GM23338 (cell line): ENCODE measurements around the gene P2RX7. TPM values are rescaled to one million over a fixed set of nuclear protein-coding genes. Genes with fewer than 3 reads are reported as not detected.

ENCODE experiments used
- ATAC-seq: fragments of 200-7000 bp; cut with Tn5 transposase; 3 replicates; pipeline ENCODE4 v1.9.1; 2020
- DNase-seq: peaks from one replicate; pipeline ENCODE4 v3.0.0-alpha.2; 2015; ENCODE audit warnings: low spot score
- H2AFZ ChIP-seq: fragments of 200-600 bp; sonication (generic); 2 replicates; pipeline ENCODE4 v1.8.0; 2016; ENCODE audit warnings: antibody characterized with exemption, mild to moderate bottlenecking, moderate library complexity
- H3F3A ChIP-seq: fragments of 200-600 bp; sonication (generic); replicated peaks from 2 replicates; pipeline ENCODE4 v1.8.0; 2017; ENCODE audit warnings: antibody characterized with exemption, mixed run types, low read depth
- H3K27ac ChIP-seq: fragments of 200-600 bp; sonication (generic); 2 replicates; pipeline ENCODE4 v1.6.1; 2016; ENCODE audit warnings: low read depth
- H3K27me3 ChIP-seq: fragments of 200-600 bp; sonication (generic); 2 replicates; pipeline ENCODE4 v1.8.0; 2016; ENCODE audit warnings: mild to moderate bottlenecking, mixed run types, moderate library complexity; ENCODE audit not compliant: insufficient read depth
- H3K36me3 ChIP-seq: fragments of 200-600 bp; sonication (generic); 2 replicates; pipeline ENCODE4 v1.8.0; 2016; ENCODE audit warnings: mild to moderate bottlenecking; ENCODE audit not compliant: insufficient read depth
- H3K4me1 ChIP-seq: fragments of 200-600 bp; sonication (generic); 2 replicates; pipeline ENCODE4 v1.8.0; 2016; ENCODE audit warnings: mild to moderate bottlenecking, moderate library complexity; ENCODE audit not compliant: insufficient read depth
- H3K4me2 ChIP-seq: fragments of 200-600 bp; sonication (generic); 2 replicates; pipeline ENCODE4 v1.7.1; 2017; ENCODE audit warnings: mixed run types
- H3K4me3 ChIP-seq: fragments of 200-600 bp; sonication (generic); 2 replicates; pipeline ENCODE4 v1.6.1; 2016; ENCODE audit warnings: mixed run types
- H3K79me2 ChIP-seq: fragments of 200-600 bp; sonication (generic); replicated peaks from 2 replicates; pipeline ENCODE4 v1.8.0; 2017; ENCODE audit warnings: mild to moderate bottlenecking; ENCODE audit not compliant: insufficient read depth
- H3K9me2 ChIP-seq: fragments of 200-600 bp; sonication (generic); 2 replicates; pipeline ENCODE4 v1.8.0; 2017; ENCODE audit not compliant: insufficient read depth
- H4K20me1 ChIP-seq: fragments of 200-600 bp; sonication (generic); replicated peaks from 2 replicates; pipeline ENCODE4 v1.8.0; 2017; ENCODE audit warnings: mild to moderate bottlenecking; ENCODE audit not compliant: insufficient read depth
- H3K27ac Mint-ChIP-seq: 2 replicates; pipeline ENCODE4 v1.8.0; 2020; ENCODE audit warnings: inconsistent platforms, mild to moderate bottlenecking, moderate library complexity, mixed read lengths
- H3K27me3 Mint-ChIP-seq: 3 replicates; pipeline ENCODE4 v1.8.0; 2022; ENCODE audit warnings: low read depth, mild to moderate bottlenecking, moderate library complexity, mixed read lengths, inconsistent platforms; ENCODE audit not compliant: insufficient read depth, poor library complexity
- H3K36me3 Mint-ChIP-seq: 3 replicates; pipeline ENCODE4 v1.8.0; 2021; ENCODE audit warnings: low read depth, mild to moderate bottlenecking, inconsistent platforms, moderate library complexity, mixed read lengths
- H3K4me1 Mint-ChIP-seq: 3 replicates; pipeline ENCODE4 v1.8.0; 2020; ENCODE audit warnings: mild to moderate bottlenecking, inconsistent platforms, mixed read lengths
- H3K4me3 Mint-ChIP-seq: 3 replicates; pipeline ENCODE4 v1.8.0; 2021; ENCODE audit warnings: moderate library complexity, mild to moderate bottlenecking, inconsistent platforms, mixed read lengths
- H3K9me3 Mint-ChIP-seq: 3 replicates; pipeline ENCODE4 v1.8.0; 2020; ENCODE audit warnings: moderate library complexity, mild to moderate bottlenecking, inconsistent platforms, mixed read lengths
- CREB1 ChIP-seq: fragments of 250-450 bp; sonication (Bioruptor Pico); IDR thresholded peaks from 2 replicates; pipeline ENCODE4 v1.5.0; 2020; ENCODE audit warnings: low read depth, mild to moderate bottlenecking, moderate library complexity
- EZH2 ChIP-seq: fragments of 200-600 bp; sonication (generic); IDR thresholded peaks from one replicate; pipeline ENCODE4 v1.8.0; 2017; ENCODE audit warnings: antibody characterized with exemption, mild to moderate bottlenecking, low read depth; ENCODE audit not compliant: unreplicated experiment
- EZH2phosphoT487 ChIP-seq: fragments of 200-600 bp; sonication (generic); IDR thresholded peaks from one replicate; pipeline ENCODE4 v1.8.1; 2018; ENCODE audit warnings: antibody characterized with exemption; ENCODE audit not compliant: unreplicated experiment
- REST ChIP-seq: IDR thresholded peaks from one replicate; pipeline ENCODE4 v1.6.1; 2018; ENCODE audit warnings: antibody characterized with exemption; ENCODE audit not compliant: unreplicated experiment
- STAT1 ChIP-seq: IDR thresholded peaks from one replicate; pipeline ENCODE4 v1.6.1; 2016; ENCODE audit warnings: antibody characterized with exemption; ENCODE audit not compliant: unreplicated experiment
- ZNF114 ChIP-seq: fragments of 250-450 bp; sonication (Bioruptor Pico); IDR thresholded peaks from 2 replicates; pipeline ENCODE4 v1.5.0; 2020; ENCODE audit warnings: mild to moderate bottlenecking, moderate library complexity
- ZNF462 ChIP-seq: fragments of 250-450 bp; sonication (Bioruptor Pico); IDR thresholded peaks from 2 replicates; pipeline ENCODE4 v1.5.0; 2020; ENCODE audit warnings: mild to moderate bottlenecking, moderate library complexity
- polyA plus RNA-seq: library from polyadenylated mRNA; unstranded; fragments of >200 nt; fragmentation: Nextera tagmentation; extraction: Ambion mirVana; gene quantifications from 2 replicates; pipeline ENCODE4 v1.2.1, GENCODE V29; 2016
- total RNA-seq: library from RNA; depleted of rRNA; stranded (reverse); fragments of >200 nt; shearing (Covaris generic); gene quantifications from 2 replicates; pipeline ENCODE4 v1.2.3, GENCODE V29; 2014

Gene P2RX7
- total and polyA plus RNA-seq, 2 experiments from 2014 or later: 0.24 to 0.48 TPM

DNA sequence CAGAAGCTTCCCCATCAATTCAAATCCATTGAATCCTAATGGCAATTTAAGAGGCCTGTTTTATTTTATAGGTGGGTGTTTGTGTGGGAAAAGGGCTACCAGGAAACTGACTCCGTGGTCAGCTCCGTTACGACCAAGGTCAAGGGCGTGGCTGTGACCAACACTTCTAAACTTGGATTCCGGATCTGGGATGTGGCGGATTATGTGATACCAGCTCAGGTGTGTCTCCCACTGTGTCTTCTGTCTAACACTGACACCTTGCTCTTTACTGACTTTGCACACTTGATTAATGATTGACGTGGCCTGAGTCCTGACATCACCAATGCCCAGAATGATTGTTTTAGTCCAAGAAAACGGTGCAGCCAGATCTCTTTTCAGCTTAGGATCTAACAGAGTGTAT lies 84.4 kb downstream of the P2RX7 start (continued):
- no peak for TF ChIP-seq ZNF462

- DNase-seq: no peak
- Mint-ChIP-seq H3K4me3 (no peak overlapping the region), H3K27me3 (peaks cover 5% of the 10 kb centered on the region), H3K27ac (no peak overlapping the region), H3K36me3 (no peaks in the 10 kb centered on the region; the same call in 2 of the 3 replicates), H3K4me1 (no peaks in the 10 kb centered on the region), H3K9me3 (no peaks in the 10 kb centered on the region)
- H3K27me3 ChIP-seq: no peaks in the 10 kb centered on the region
- no peaks in the 10 kb centered on the region for H3K36me3 ChIP-seq
- no peak overlapping the region for H3K4me2 ChIP-seq
- H3F3A ChIP-seq: no peaks in the 10 kb centered on the region
- H4K20me1 ChIP-seq: no peaks in the 10 kb centered on the region
- no peak overlapping the region for H3K27ac ChIP-seq
- H2AFZ ChIP-seq: no peak overlapping the region
- ATAC-seq: no peak
- no peaks in the 10 kb centered on the region for H3K4me1 ChIP-seq
- no peak overlapping the region for H3K4me3 ChIP-seq
- H3K79me2 ChIP-seq: no peaks in the 10 kb centered on the region
- no peak for TF ChIP-seq EZH2phosphoT487
- TF ChIP-seq CREB1 (CRISPR knock-in tag): no peak
- no peak for TF ChIP-seq ZNF114 (CRISPR knock-in tag)
- TF ChIP-seq REST: no peak
- TF ChIP-seq EZH2: no peak
- TF ChIP-seq STAT1: no peak
- no peaks in the 10 kb centered on the region for H3K9me2 ChIP-seq
Measured at GRCh38 chr12:121217761-121218160, 85.1 kb downstream of the P2RX7 start.
